A673 (cell line): ENCODE data around the gene C1orf50. TPM values are rescaled to one million over a fixed set of nuclear protein-coding genes. Genes with fewer than 3 reads are reported as not detected.

ENCODE experiments used
- BruUV-seq: library from RNA; stranded (reverse); fragments of 400-500 nt; replicated peaks from 2 replicates; lab custom pipeline; 2021; lab: Mats Ljungman, UMichigan
- CTCF ChIA-PET: fragments of 300-600 bp; sonication (Branson Sonifier 250); formaldehyde crosslinking; loops from one replicate; lab custom pipeline; 2022; ENCODE audit warnings: antibody characterized with exemption; lab: Charles Lee
- POLR2A ChIA-PET: fragments of 300-600 bp; sonication (Branson Sonifier 250); formaldehyde crosslinking; loops from one replicate; lab custom pipeline; 2022; ENCODE audit warnings: antibody characterized with exemption; ENCODE audit not compliant: low non-redundant PET; lab: Charles Lee
- DNase-seq: peaks from one replicate; pipeline ENCODE4 v3.0.0-alpha.2; 2015; ENCODE audit warnings: low spot score
- H3K27ac ChIP-seq: fragments of 200-600 bp; sonication (generic); 2 replicates; pipeline ENCODE4 v1.5.1; 2016; ENCODE audit warnings: mixed run types, low read depth, mild to moderate bottlenecking, mixed read lengths, antibody characterized with exemption, low read length; ENCODE audit not compliant: poor library complexity, severe bottlenecking
- H3K27me3 ChIP-seq: fragments of 200-600 bp; sonication (generic); replicated peaks from 2 replicates; pipeline ENCODE4 v1.6.1; 2017; ENCODE audit warnings: mixed run types, low read depth, mild to moderate bottlenecking, mixed read lengths, antibody characterized with exemption, low read length; ENCODE audit not compliant: insufficient read depth, poor library complexity
- H3K36me3 ChIP-seq: fragments of 200-600 bp; sonication (generic); 2 replicates; pipeline ENCODE4 v1.6.1; 2016; ENCODE audit warnings: mixed run types, mild to moderate bottlenecking, mixed read lengths, antibody characterized with exemption, low read length; ENCODE audit not compliant: insufficient read depth, poor library complexity, severe bottlenecking
- H3K4me1 ChIP-seq: fragments of 200-600 bp; sonication (generic); 2 replicates; pipeline ENCODE4 v1.6.1; 2017; ENCODE audit warnings: mixed run types, mild to moderate bottlenecking, mixed read lengths, antibody characterized with exemption, low read length; ENCODE audit not compliant: insufficient read depth, poor library complexity, severe bottlenecking
- H3K4me3 ChIP-seq: fragments of 200-600 bp; sonication (generic); 2 replicates; pipeline ENCODE4 v1.5.1; 2016; ENCODE audit warnings: low read depth, mixed run types, mild to moderate bottlenecking, mixed read lengths, low read length; ENCODE audit not compliant: poor library complexity, severe bottlenecking
- H3K9me3 ChIP-seq: fragments of 200-600 bp; sonication (generic); 2 replicates; pipeline ENCODE4 v1.6.1; 2016; ENCODE audit warnings: mixed run types, low read depth, mild to moderate bottlenecking, mixed read lengths, antibody characterized with exemption, low read length; ENCODE audit not compliant: poor library complexity, severe bottlenecking
- CTCF ChIP-seq: fragments of 300-800, 200-600 bp; sonication (generic); conservative IDR thresholded peaks from 2 replicates; pipeline ENCODE4 v1.5.1; 2017; ENCODE audit warnings: low read depth, mild to moderate bottlenecking, antibody characterized with exemption, low read length, moderate library complexity, mixed read lengths
- EZH2 ChIP-seq: fragments of 200-600 bp; sonication (generic); IDR thresholded peaks from 2 replicates; pipeline ENCODE4 v1.6.1; 2017; ENCODE audit warnings: borderline replicate concordance, low read depth, mild to moderate bottlenecking, mixed read lengths, antibody characterized with exemption, low read length; ENCODE audit not compliant: poor library complexity, severe bottlenecking
- intact Hi-C: fragments of 100-400 bp; cut with micrococcal nuclease; formaldehyde crosslinking; loops from one replicate; pipeline ENCODE4 v1.10.0; 2022; ENCODE audit not compliant: unreplicated experiment
- total RNA-seq: library from RNA; stranded (reverse); gene quantifications from 2 replicates; pipeline ENCODE4 v1.2.3, GENCODE V29; 2021

Gene C1orf50
- total RNA-seq, 1 experiment from 2014 or later = 13.1 TPM

DNA sequence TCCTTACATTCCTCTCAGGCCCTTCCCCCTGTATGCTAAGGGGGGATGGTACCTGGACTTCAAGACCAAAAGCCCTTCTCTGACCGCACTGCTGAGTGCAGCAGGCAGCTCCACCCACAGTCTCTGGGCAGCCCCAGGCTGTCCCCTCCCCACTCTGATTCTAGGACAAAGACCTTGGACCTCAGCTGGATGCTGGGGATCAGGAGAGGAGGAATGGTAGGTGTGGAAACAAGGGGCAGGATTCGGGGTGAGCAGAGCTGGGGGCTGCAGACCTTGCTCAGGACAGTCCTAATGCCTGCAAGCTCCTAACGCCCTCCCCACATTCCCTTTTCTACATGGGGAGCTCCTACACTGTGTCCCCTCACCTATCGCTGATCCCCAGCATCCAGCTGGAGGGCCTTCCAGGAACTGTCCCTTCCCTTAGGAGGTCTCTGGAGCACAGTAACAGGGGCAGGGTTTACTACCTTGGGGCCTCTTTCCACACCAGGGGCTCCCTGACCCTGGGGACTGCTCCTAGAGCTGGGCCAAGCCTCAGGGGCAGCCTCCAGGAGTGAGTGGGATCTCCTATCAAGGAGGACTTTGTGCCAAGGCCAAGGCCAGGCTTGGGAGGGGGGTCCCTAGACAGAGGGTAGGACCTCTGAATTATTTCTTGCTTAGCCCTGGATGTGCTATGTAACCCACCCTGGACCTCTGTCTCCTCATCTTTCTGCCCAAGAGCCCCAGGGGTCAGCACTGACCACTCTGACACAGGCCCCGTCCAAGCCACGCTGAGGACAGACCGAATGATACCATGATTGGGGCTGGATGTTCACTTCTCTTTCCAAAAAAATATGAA, 32.6 kb upstream of the C1orf50 start:
- CTCF ChIA-PET = no interaction called here
- intact Hi-C loops = no loop called here
- no TSS peak for BruUV-seq

DNA sequence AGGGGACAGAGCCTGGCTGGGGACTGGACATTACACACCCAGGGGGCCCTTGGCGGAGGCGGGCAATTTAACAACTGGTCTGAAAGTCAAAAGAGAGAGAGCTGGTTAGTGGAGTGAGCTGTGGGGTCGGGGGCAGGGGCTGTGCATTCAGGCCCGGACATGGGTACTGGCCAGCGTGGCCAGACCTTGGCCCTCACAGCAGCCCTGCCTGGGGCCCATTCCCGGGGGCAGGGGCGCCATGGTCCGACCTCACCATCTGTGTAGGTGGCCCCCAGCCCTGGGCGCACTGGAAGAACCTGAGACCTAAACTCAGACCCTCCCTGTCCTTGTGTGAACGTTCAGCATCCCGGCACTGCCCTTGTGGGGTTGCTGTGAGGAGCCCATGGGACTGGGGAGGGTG, 32.0 kb upstream of the C1orf50 start:
- DNase-seq = no peak
- no peak overlapping the region for H3K4me3 ChIP-seq
- H3K9me3 ChIP-seq = no peaks in the 10 kb centered on the region
- CTCF ChIA-PET = no interaction called here
- BruUV-seq = no TSS peak
- no peak overlapping the region for H3K27ac ChIP-seq
- H3K4me1 ChIP-seq = peaks cover 4% of the 10 kb centered on the region
- H3K36me3 ChIP-seq = no peaks in the 10 kb centered on the region
- TF ChIP-seq EZH2 (no peak), CTCF (no peak)
- POLR2A ChIA-PET = no interaction called here
- H3K27me3 ChIP-seq = no peaks in the 10 kb centered on the region
- intact Hi-C loops = no loop called here

More for the DNA sequence above, 32.6 kb upstream of the C1orf50 start:
- DNase-seq = no peak
- Histone ChIP-seq H3K4me3 (no peak overlapping the region), H3K27me3 (no peaks in the 10 kb centered on the region), H3K36me3 (no peaks in the 10 kb centered on the region), H3K27ac (no peak overlapping the region), H3K4me1 (peaks cover 9% of the 10 kb centered on the region), H3K9me3 (no peaks in the 10 kb centered on the region)
- POLR2A ChIA-PET = no interaction called here
- no peak for TF ChIP-seq CTCF

DNA sequence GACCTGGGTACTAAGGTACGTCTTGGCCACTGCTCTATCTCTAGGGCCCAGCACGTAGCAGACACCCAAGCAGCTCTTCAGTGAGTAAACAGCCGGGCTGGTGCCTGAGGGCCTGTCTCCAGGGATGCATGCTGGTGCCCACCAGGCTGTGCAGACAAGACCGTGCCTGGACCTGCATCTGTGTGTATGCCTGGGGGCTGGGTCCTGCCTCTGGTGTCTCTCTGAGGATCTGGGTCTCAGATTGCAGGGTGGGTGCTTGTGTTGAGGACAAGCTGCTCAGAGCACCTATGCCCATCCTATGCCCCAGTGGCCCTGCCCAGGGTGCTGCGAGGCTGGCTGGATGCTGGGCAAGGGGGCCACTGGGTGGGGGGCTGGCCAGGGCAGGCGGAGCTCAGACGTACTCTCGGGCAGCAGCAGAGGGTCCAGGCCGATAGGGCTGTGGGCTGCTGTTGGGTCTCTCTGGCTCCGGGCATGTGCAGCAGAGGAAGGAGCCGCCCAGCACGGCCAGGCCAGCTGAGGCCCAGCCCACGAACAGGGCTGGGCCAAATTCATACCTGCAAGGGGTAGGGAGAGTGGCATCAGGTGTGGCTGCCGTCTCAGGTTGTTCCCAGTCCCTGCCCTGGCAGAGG, 31.5 kb upstream of the C1orf50 start:
- POLR2A ChIA-PET = no interaction called here
- CTCF ChIA-PET = no interaction called here
- Histone ChIP-seq H3K9me3 (no peaks in the 10 kb centered on the region), H3K27ac (no peak overlapping the region), H3K4me1 (peaks cover 6% of the 10 kb centered on the region), H3K4me3 (no peak overlapping the region), H3K27me3 (no peaks in the 10 kb centered on the region), H3K36me3 (no peaks in the 10 kb centered on the region)
- DNase-seq = no peak
- no peak for TF ChIP-seq CTCF
- no peak for TF ChIP-seq EZH2
- no TSS peak for BruUV-seq
- intact Hi-C loops = no loop called here
